K562 (cell line): ENCODE results near the gene FBXW8. TPM values are rescaled to one million over a fixed set of nuclear protein-coding genes. Genes with fewer than 3 reads are reported as not detected.

Experiments
- CTBP1 ChIP-seq: fragments of 450-650 bp; IDR thresholded peaks from 2 replicates; pipeline ENCODE4 v1.6.1; 2016; ENCODE audit warnings: borderline replicate concordance
- FOXK2 ChIP-seq, 2 experiments: fragments of 450-650 bp; IDR thresholded peaks in 1 of 2; conservative IDR thresholded peaks in 1 of 2; 2 replicates each; pipeline ENCODE4 v1.6.1; 2016; ENCODE audit warnings: low read depth in 2 of 2, mild to moderate bottlenecking in 1 of 2
- FOXP1 ChIP-seq: sonication (generic); formaldehyde crosslinking; IDR thresholded peaks from 2 replicates; pipeline ENCODE4 v1.8.0; 2022; ENCODE audit warnings: mild to moderate bottlenecking, missing genetic modification reagents
- HIVEP1 ChIP-seq: fragments of 250-450 bp; sonication (Bioruptor Pico); IDR thresholded peaks from 2 replicates; pipeline ENCODE4 v1.4.0; 2020; ENCODE audit warnings: mild to moderate bottlenecking
- JUND ChIP-seq, 2 experiments: IDR thresholded peaks; 2 replicates in 1 of 2; 3 replicates in 1 of 2; pipeline ENCODE4 v1.6.1; 2011; ENCODE audit warnings: borderline replicate concordance in 2 of 2, low read depth in 2 of 2, low read length in 2 of 2, improper control_type of control experiment in 1 of 2, missing biosample characterization in 1 of 2, missing genetic modification characterization in 1 of 2, missing genetic modification reagents in 1 of 2
- L3MBTL2 ChIP-seq: fragments of 450-650 bp; IDR thresholded peaks from 2 replicates; pipeline ENCODE4 v1.6.1; 2016; ENCODE audit warnings: mild to moderate bottlenecking, moderate library complexity
- MAFF ChIP-seq: IDR thresholded peaks from 2 replicates; pipeline ENCODE4 v1.6.1; 2012; ENCODE audit warnings: low read length, improper control_type of control experiment
- MAFG ChIP-seq: fragments of 450-650 bp; conservative IDR thresholded peaks from 2 replicates; pipeline ENCODE4 v1.6.1; 2016; ENCODE audit warnings: missing genetic modification characterization, missing compliant biosample characterization
- MAZ ChIP-seq, 2 experiments: fragments of 450-650 bp in 1 of 2; sonication (generic) in 1 of 2; formaldehyde crosslinking; IDR thresholded peaks in 1 of 2; conservative IDR thresholded peaks in 1 of 2; 2 replicates each; pipeline versions ENCODE4 v1.4.0 to v1.5.0; 2020; ENCODE audit warnings: mild to moderate bottlenecking in 1 of 2, missing genetic modification reagents in 1 of 2
- NBN ChIP-seq: fragments of 450-650 bp; IDR thresholded peaks from 2 replicates; pipeline ENCODE4 v1.6.1; 2016; ENCODE audit warnings: low read depth, mild to moderate bottlenecking
- RB1 ChIP-seq: fragments of 450-650 bp; IDR thresholded peaks from 2 replicates; pipeline ENCODE4 v1.6.1; 2017; ENCODE audit warnings: low read depth, mild to moderate bottlenecking
- RCOR1 ChIP-seq, 2 experiments: IDR thresholded peaks; 2 replicates each; pipeline ENCODE4 v1.6.1; 2012; ENCODE audit warnings: low read depth in 2 of 2, low read length in 2 of 2, borderline replicate concordance in 1 of 2, improper control_type of control experiment in 1 of 2
- SMC3 ChIP-seq: conservative IDR thresholded peaks from 2 replicates; pipeline ENCODE4 v1.6.1; 2011; ENCODE audit warnings: low read depth, low read length, improper control_type of control experiment; ENCODE audit not compliant: insufficient read depth
- SOX6 ChIP-seq: fragments of 450-650 bp; IDR thresholded peaks from 2 replicates; pipeline ENCODE4 v1.6.1; 2014; ENCODE audit warnings: mild to moderate bottlenecking
- XRCC5 ChIP-seq: fragments of 200-400 bp; formaldehyde crosslinking; IDR thresholded peaks from 2 replicates; pipeline ENCODE4 v1.6.1; 2017; ENCODE audit warnings: low read depth, mild to moderate bottlenecking, low read length
- ZFX ChIP-seq: sonication (generic); formaldehyde crosslinking; IDR thresholded peaks from 2 replicates; pipeline ENCODE4 v1.8.0; 2022; ENCODE audit warnings: mild to moderate bottlenecking, missing genetic modification reagents, moderate library complexity
- polyA plus RNA-seq, 8 experiments: library from polyadenylated mRNA; depleted of rRNA in 4 of 8; stranded (reverse) in 5 of 8; unstranded in 3 of 8; fragments of >200 nt; fragmentation: Nextera tagmentation in 2 of 8; fragmentation: Illumina TruSeq in 1 of 8; extraction: Ambion mirVana in 2 of 8; extraction: Trizol in 1 of 8; gene quantifications; 2 replicates each; pipeline versions ENCODE4 v1.2.1 to v1.2.3, GENCODE V29; 2011 to 2014; ENCODE audit warnings: inconsistent platforms in 1 of 8, missing spikeins in 1 of 8
- total RNA-seq, 7 experiments: library from RNA; depleted of rRNA in 6 of 7; stranded (reverse); fragments of >200 nt in 6 of 7; fragmentation: Illumina TruSeq in 2 of 7; extraction: Trizol in 2 of 7; gene quantifications; 2 replicates each; pipeline versions ENCODE4 v1.2.1 to v1.2.3, GENCODE V29; 2011 to 2021; ENCODE audit warnings: low replicate concordance in 1 of 7
- TF ChIP-seq, protein P1 (sequence below): fragments of 450-650 bp; IDR thresholded peaks from 2 replicates; pipeline ENCODE4 v1.6.1; 2014; ENCODE audit warnings: low read depth, mild to moderate bottlenecking, moderate library complexity, borderline replicate concordance
- TF ChIP-seq, protein P2 (sequence below): IDR thresholded peaks from 2 replicates; pipeline ENCODE4 v1.6.1; 2011; ENCODE audit warnings: borderline replicate concordance, low read depth, mild to moderate bottlenecking, moderate library complexity, low read length; ENCODE audit not compliant: insufficient read depth, poor library complexity, severe bottlenecking
- TF ChIP-seq, protein P3 (sequence below), 2 experiments: fragments of 450-650 bp; IDR thresholded peaks; 2 replicates each; pipeline ENCODE4 v1.6.1; 2016
- TF ChIP-seq, protein P4 (sequence below): sonication (generic); formaldehyde crosslinking; IDR thresholded peaks from 2 replicates; pipeline ENCODE4 v1.8.0; 2022; ENCODE audit warnings: mild to moderate bottlenecking, missing genetic modification reagents

Gene FBXW8
- total and polyA plus RNA-seq, 9 of the 15 experiments (the other 6 are each of a cell fraction or from before 2014, with no cell fraction given): 0.58 to 8.3 (median 4.4) TPM

DNA sequence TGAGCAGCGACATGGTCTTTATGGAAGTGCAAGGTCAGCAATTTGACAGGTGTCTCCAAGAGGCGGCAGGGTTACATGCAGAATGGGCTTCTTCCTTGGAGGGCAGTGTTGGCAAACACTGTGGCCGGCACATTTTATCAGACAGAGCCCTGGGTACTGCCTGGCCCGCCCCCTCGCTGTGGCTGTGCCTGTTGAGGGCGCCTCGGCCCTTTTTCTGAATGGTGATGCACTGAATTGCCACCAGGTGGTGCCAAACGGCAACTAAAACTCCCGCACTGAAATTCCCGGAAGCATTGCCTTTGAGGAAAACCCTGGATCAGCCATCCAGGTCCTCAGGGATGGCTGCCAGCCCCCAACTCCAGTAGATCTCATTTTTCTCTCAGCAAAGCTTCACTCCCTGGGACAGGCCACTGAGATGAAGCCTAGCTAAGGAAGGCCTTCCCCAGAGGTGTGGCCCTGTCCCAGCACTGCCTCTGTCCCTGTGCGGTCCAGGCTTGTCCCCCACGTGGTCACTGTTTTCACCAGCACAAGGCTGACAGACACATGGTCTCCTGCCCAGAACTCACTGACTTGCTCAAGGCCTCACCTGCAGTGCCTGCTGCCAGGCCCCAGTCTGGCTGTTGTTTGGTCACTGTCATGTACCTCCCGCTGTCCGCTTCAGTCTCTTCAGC is 114.9 kb downstream of the FBXW8 start (continued):
- TF ChIP-seq, protein P1, sequence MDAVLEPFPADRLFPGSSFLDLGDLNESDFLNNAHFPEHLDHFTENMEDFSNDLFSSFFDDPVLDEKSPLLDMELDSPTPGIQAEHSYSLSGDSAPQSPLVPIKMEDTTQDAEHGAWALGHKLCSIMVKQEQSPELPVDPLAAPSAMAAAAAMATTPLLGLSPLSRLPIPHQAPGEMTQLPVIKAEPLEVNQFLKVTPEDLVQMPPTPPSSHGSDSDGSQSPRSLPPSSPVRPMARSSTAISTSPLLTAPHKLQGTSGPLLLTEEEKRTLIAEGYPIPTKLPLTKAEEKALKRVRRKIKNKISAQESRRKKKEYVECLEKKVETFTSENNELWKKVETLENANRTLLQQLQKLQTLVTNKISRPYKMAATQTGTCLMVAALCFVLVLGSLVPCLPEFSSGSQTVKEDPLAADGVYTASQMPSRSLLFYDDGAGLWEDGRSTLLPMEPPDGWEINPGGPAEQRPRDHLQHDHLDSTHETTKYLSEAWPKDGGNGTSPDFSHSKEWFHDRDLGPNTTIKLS: 0 out of 2 replicates have a peak, but pooled peaks have one; percentile 43
- TF ChIP-seq MAFF: peak; percentile 97
- TF ChIP-seq NBN: peak; percentile 36; the same call in 1 of the 2 replicates
- 0 out of 2 replicates have a peak, but pooled peaks have one; percentile 16 for TF ChIP-seq SOX6
- TF ChIP-seq MAFG (tag): peak; percentile 96
- no peak for TF ChIP-seq RCOR1 (IDR thresholded peaks at IDR 0.05; ENCODE audit: borderline replicate concordance in 1 of 2, low read depth in 2 of 2, low read length in 2 of 2)
- peak; percentile 20; the same call in 1 of the 2 replicates for TF ChIP-seq JUND (IDR thresholded peaks at IDR 0.05; ENCODE audit: borderline replicate concordance, low read depth, low read length)
- no peak; the same call in 2 of the 3 replicates for TF ChIP-seq JUND (tag; IDR thresholded peaks at IDR 0.05; ENCODE audit: borderline replicate concordance, low read depth, low read length)
- 0 out of 2 replicates have a peak, but pooled peaks have one; percentile 45 for TF ChIP-seq HIVEP1 (CRISPR knock-in tag)
- TF ChIP-seq SMC3: peak; percentile 95
- TF ChIP-seq, protein P2, sequence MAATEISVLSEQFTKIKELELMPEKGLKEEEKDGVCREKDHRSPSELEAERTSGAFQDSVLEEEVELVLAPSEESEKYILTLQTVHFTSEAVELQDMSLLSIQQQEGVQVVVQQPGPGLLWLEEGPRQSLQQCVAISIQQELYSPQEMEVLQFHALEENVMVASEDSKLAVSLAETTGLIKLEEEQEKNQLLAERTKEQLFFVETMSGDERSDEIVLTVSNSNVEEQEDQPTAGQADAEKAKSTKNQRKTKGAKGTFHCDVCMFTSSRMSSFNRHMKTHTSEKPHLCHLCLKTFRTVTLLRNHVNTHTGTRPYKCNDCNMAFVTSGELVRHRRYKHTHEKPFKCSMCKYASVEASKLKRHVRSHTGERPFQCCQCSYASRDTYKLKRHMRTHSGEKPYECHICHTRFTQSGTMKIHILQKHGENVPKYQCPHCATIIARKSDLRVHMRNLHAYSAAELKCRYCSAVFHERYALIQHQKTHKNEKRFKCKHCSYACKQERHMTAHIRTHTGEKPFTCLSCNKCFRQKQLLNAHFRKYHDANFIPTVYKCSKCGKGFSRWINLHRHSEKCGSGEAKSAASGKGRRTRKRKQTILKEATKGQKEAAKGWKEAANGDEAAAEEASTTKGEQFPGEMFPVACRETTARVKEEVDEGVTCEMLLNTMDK: peak; percentile 74
- 0 out of 2 replicates have a peak, but pooled peaks have one; percentile 28 for TF ChIP-seq CTBP1
- peak in 1 of 2 experiments; percentile 46; a peak in 1 of 4 replicates for TF ChIP-seq FOXK2 (conservative IDR thresholded peaks at IDR 0.05 in 1 of 2, IDR thresholded peaks at IDR 0.05 in 1 of 2; ENCODE audit: low read depth in 2 of 2)
- TF ChIP-seq L3MBTL2: peak; percentile 53; the same call in 1 of the 2 replicates
- TF ChIP-seq XRCC5: 0 out of 2 replicates have a peak, but pooled peaks have one; percentile 47
- peak; percentile 54 for TF ChIP-seq ZFX
- peak; percentile 72 for TF ChIP-seq RB1
- no peak for TF ChIP-seq FOXP1 (CRISPR knock-in tag)
- peak in 1 of 2 experiments; percentile 72; a peak in 2 of 4 replicates for TF ChIP-seq MAZ (CRISPR knock-in tag; conservative IDR thresholded peaks at IDR 0.05 in 1 of 2, IDR thresholded peaks at IDR 0.05 in 1 of 2)
- TF ChIP-seq, protein P3, sequence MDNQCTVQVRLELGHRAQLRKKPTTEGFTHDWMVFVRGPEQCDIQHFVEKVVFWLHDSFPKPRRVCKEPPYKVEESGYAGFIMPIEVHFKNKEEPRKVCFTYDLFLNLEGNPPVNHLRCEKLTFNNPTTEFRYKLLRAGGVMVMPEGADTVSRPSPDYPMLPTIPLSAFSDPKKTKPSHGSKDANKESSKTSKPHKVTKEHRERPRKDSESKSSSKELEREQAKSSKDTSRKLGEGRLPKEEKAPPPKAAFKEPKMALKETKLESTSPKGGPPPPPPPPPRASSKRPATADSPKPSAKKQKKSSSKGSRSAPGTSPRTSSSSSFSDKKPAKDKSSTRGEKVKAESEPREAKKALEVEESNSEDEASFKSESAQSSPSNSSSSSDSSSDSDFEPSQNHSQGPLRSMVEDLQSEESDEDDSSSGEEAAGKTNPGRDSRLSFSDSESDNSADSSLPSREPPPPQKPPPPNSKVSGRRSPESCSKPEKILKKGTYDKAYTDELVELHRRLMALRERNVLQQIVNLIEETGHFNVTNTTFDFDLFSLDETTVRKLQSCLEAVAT (IDR thresholded peaks at IDR 0.05): 0 out of 4 replicates have a peak, but pooled peaks of 1 of the 2 experiments have one; percentile 52
- TF ChIP-seq, protein P4, sequence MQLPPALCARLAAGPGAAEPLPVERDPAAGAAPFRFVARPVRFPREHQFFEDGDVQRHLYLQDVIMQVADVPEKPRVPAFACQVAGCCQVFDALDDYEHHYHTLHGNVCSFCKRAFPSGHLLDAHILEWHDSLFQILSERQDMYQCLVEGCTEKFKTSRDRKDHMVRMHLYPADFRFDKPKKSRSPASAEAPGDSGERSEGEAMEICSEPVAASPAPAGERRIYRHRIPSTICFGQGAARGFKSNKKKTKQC (CRISPR knock-in tag): 0 out of 2 replicates have a peak, but pooled peaks have one; percentile 37
